SK-N-SH treated with all-trans-retinoic acid at 6 μM for 48 hours (cell line): ENCODE measurements around the gene SLC38A10.

Source experiments
- ATAC-seq: fragments of 200-7000 bp; cut with Tn5 transposase; 3 replicates; pipeline ENCODE4 v1.9.1; 2020; ENCODE audit warnings: mild to moderate bottlenecking, moderate library complexity
- ARNTL ChIP-seq: fragments of 450-650 bp; formaldehyde crosslinking; IDR thresholded peaks from 2 replicates; pipeline ENCODE4 v1.5.0; 2020; ENCODE audit warnings: low read depth, mild to moderate bottlenecking, moderate library complexity, borderline replicate concordance
- BACH2 ChIP-seq: fragments of 250-450 bp; sonication (Bioruptor Pico); IDR thresholded peaks from 2 replicates; pipeline ENCODE4 v1.9.0; 2021; ENCODE audit warnings: mild to moderate bottlenecking, borderline replicate concordance
- CREB5 ChIP-seq: fragments of 250-450 bp; sonication (Bioruptor Pico); IDR thresholded peaks from 2 replicates; pipeline ENCODE4 v1.5.1; 2020; ENCODE audit warnings: low read depth, mild to moderate bottlenecking, moderate library complexity
- CSDC2 ChIP-seq: fragments of 250-450 bp; sonication (Bioruptor Pico); IDR thresholded peaks from 2 replicates; pipeline ENCODE4 v1.5.0; 2020; ENCODE audit warnings: mild to moderate bottlenecking, moderate library complexity
- CSRNP3 ChIP-seq: fragments of 250-450 bp; sonication (Bioruptor Pico); IDR thresholded peaks from 2 replicates; pipeline ENCODE4 v1.5.1; 2021; ENCODE audit warnings: mild to moderate bottlenecking, moderate library complexity
- ESRRG ChIP-seq: fragments of 250-450 bp; sonication (Bioruptor Pico); IDR thresholded peaks from 2 replicates; pipeline ENCODE4 v1.6.1; 2021; ENCODE audit warnings: mild to moderate bottlenecking
- GLIS3 ChIP-seq: fragments of 250-450 bp; sonication (Bioruptor Pico); IDR thresholded peaks from 2 replicates; pipeline ENCODE4 v1.5.0; 2020; ENCODE audit warnings: mild to moderate bottlenecking, moderate library complexity
- ISL1 ChIP-seq: fragments of 250-450 bp; sonication (Bioruptor Pico); IDR thresholded peaks from 2 replicates; pipeline ENCODE4 v2.1.2; 2022; ENCODE audit warnings: mild to moderate bottlenecking, moderate library complexity
- PATZ1 ChIP-seq: fragments of 250-450 bp; sonication (Bioruptor Pico); IDR thresholded peaks from 2 replicates; pipeline ENCODE4 v1.8.0; 2020; ENCODE audit warnings: mild to moderate bottlenecking, moderate library complexity, borderline replicate concordance
- POU6F1 ChIP-seq: fragments of 250-450 bp; sonication (Bioruptor Pico); IDR thresholded peaks from 2 replicates; pipeline ENCODE4 v1.8.0; 2021; ENCODE audit warnings: low read depth, mild to moderate bottlenecking, moderate library complexity, borderline replicate concordance
- RARB ChIP-seq: fragments of 250-450 bp; sonication (Bioruptor Pico); IDR thresholded peaks from 2 replicates; pipeline ENCODE4 v1.8.0; 2021; ENCODE audit warnings: mild to moderate bottlenecking, moderate library complexity
- SNAI2 ChIP-seq: fragments of 250-450 bp; sonication (Bioruptor Pico); IDR thresholded peaks from 2 replicates; pipeline ENCODE4 v1.5.0; 2020; ENCODE audit warnings: mild to moderate bottlenecking, moderate library complexity
- TCF4 ChIP-seq: fragments of 250-450 bp; sonication (Bioruptor Pico); IDR thresholded peaks from 2 replicates; pipeline ENCODE4 v1.8.0; 2021; ENCODE audit warnings: mild to moderate bottlenecking, moderate library complexity, borderline replicate concordance
- TOX ChIP-seq: fragments of 250-450 bp; sonication (Bioruptor Pico); IDR thresholded peaks from 2 replicates; pipeline ENCODE4 v1.8.0; 2021; ENCODE audit warnings: mild to moderate bottlenecking, moderate library complexity, borderline replicate concordance
- TSHZ2 ChIP-seq: fragments of 250-450 bp; sonication (Bioruptor Pico); IDR thresholded peaks from 2 replicates; pipeline ENCODE4 v1.5.0; 2020; ENCODE audit warnings: mild to moderate bottlenecking, moderate library complexity
- ZFP30 ChIP-seq: fragments of 450-650 bp; formaldehyde crosslinking; IDR thresholded peaks from 2 replicates; pipeline ENCODE4 v1.5.0; 2022; ENCODE audit warnings: mild to moderate bottlenecking, moderate library complexity
- ZNF565 ChIP-seq: fragments of 450-650 bp; formaldehyde crosslinking; conservative IDR thresholded peaks from 2 replicates; pipeline ENCODE4 v1.5.0; 2020; ENCODE audit warnings: low read depth, mild to moderate bottlenecking, moderate library complexity
- ZNF70 ChIP-seq: fragments of 450-650 bp; formaldehyde crosslinking; IDR thresholded peaks from 2 replicates; pipeline ENCODE4 v1.5.0; 2020; ENCODE audit warnings: mild to moderate bottlenecking, moderate library complexity

SLC38A10 gene

GRCh38 chr17:81196505-81197408 is 98.3 kb downstream of the SLC38A10 start:
- TF ChIP-seq TCF4 (CRISPR knock-in tag) (no peak), CSRNP3 (CRISPR knock-in tag) (no peak), BACH2 (CRISPR knock-in tag) (no peak), ZFP30 (CRISPR knock-in tag) (no peak), ZNF565 (no peak), GLIS3 (CRISPR knock-in tag) (no peak), ISL1 (CRISPR knock-in tag) (no peak)
- ATAC-seq = no peak

GRCh38 chr17:81195941-81196495 is 99.1 kb downstream of the SLC38A10 start:
- no peak for ATAC-seq
- no peak for TF ChIP-seq ESRRG
- no peak for TF ChIP-seq SNAI2 (CRISPR knock-in tag)
- no peak for TF ChIP-seq GLIS3 (CRISPR knock-in tag)
- TF ChIP-seq PATZ1 (CRISPR knock-in tag) = no peak
- no peak for TF ChIP-seq ARNTL (CRISPR knock-in tag)
- no peak for TF ChIP-seq ZNF70 (CRISPR knock-in tag)
- TF ChIP-seq TOX (CRISPR knock-in tag) = no peak
- no peak for TF ChIP-seq BACH2 (CRISPR knock-in tag)
- no peak for TF ChIP-seq TSHZ2 (CRISPR knock-in tag)
- no peak for TF ChIP-seq CSDC2
- TF ChIP-seq CREB5 (CRISPR knock-in tag) = no peak
- TF ChIP-seq POU6F1 (CRISPR knock-in tag) = no peak
- TF ChIP-seq RARB (CRISPR knock-in tag) = no peak
- TF ChIP-seq ZNF565 = no peak
- TF ChIP-seq, all 23 proteins: peak for 0
